Gastrocnemius medialis (tissue), 4 donors: ENCODE measurements around the gene LIPT2.

Experiments used
- CTCF ChIP-seq, 5 experiments: fragments of 450-650 bp in 3 of 5; fragments of 200-600 bp in 2 of 5; sonication (generic) in 2 of 5; IDR thresholded peaks in 4 of 5; conservative IDR thresholded peaks in 1 of 5; 1 replicate in 4 of 5; 2 replicates in 1 of 5; pipeline ENCODE4 v1.5.1; 2016 to 2019; ENCODE audit warnings: antibody characterized with exemption in 5 of 5, mild to moderate bottlenecking in 3 of 5, moderate library complexity in 3 of 5
- POLR2A ChIP-seq, 2 donors: fragments of 450-650 bp; IDR thresholded peaks; one replicate each; pipeline ENCODE4 v1.6.1; 2017; ENCODE audit warnings: antibody characterized with exemption in 2 of 2, mild to moderate bottlenecking in 2 of 2, moderate library complexity in 2 of 2

- TF ChIP-seq CTCF (IDR thresholded peaks at IDR 0.05 in 4 of 5, conservative IDR thresholded peaks at IDR 0.05 in 1 of 5) (no peak), POLR2A (IDR thresholded peaks at IDR 0.05) (no peak)
Observed at GRCh38 chr11:74533421-74533820, 39.9 kb upstream of the LIPT2 start.
